CD4-positive, alpha-beta T cell treated with Interferon alpha-2 for 1 hour (primary cell): ENCODE measurements around the gene UBE2E2.

Source experiments
- DNase-seq, 2 donors: peaks; one replicate each; pipeline ENCODE4 v3.0.0-alpha.2; 2020 to 2022

The UBE2E2 gene

DNA sequence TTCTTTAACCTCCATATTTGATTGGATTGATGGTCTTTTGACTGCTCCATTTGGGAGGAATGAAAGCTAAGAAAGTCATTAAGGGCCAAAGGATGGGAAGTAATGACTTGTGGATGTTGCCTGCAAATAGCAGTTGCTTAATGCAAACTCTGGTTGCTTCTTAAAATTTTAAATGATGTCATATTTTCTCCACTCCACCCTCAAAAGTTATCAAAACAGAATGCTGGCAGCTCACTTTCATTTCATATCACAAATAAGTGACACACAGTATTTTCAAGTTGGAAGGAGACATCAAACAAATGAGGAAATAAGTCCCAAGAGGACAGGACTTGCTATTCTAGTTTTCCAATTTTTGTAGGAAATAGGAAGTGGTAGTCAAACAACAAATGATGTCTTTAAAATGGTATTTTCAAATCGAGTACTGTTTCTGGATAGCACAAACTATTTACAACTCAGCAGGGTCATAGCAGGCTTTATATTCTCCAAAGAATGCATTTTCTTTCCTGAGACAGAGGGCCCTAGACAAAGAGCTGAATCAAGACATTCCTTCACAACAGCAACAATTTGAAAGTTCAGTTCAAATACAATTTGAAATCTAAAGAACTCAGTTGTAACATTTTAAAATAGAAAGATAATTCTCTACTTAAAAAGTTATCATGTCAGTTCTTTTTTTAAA lies 437.5 kb downstream of the UBE2E2 start:
- DNase-seq, result no peak
